Fibroblast of upper back skin (primary cell): ENCODE measurements around the gene ACSS2.
"Not testable (repeated sequence)": the region's sequence is repeated elsewhere in the genome, so short reads cannot be mapped to it uniquely, and the experiment has no call there.

ENCODE experiments used
- DNase-seq: peaks from one replicate; pipeline ENCODE4 v3.0.0-alpha.2; 2013

The ACSS2 gene

DNA sequence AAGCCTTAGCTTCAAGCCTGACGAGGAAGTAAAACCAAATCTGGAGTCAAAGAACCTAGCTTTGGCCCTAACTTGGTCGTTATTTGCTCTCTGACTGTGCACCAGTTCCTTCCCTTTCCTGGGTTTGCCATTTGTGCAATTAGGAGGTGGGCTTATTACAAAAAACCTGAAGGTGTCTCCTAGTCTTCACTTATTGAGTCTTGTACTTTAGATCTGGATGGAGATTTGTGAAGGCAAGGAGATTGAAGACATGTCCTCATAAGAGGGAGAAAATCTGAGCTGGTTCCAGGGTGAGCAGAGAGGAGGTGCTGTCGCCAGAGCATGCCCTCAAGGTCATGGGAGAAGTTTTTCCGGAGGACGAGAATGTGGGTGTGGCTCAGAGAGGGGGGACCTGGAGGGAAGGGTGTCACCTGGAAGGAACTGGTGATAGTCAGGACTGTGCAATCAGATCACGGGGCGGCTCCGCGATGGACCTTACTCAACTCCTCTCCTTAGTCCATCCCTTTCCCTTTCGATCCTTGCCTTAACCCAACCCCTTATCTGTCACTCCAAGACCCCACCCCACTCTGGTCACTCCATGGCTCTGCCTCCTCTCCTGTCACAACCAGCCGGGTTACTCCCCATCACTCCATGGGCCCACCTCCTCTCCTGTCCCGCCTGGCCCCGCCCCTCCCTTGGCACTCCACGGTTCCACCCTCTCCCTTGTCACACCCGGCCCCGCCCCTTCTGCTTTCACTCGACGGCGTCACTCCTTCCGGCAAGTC, 588 bp upstream of the ACSS2 start:
- DNase-seq: peak; percentile 98

DNA sequence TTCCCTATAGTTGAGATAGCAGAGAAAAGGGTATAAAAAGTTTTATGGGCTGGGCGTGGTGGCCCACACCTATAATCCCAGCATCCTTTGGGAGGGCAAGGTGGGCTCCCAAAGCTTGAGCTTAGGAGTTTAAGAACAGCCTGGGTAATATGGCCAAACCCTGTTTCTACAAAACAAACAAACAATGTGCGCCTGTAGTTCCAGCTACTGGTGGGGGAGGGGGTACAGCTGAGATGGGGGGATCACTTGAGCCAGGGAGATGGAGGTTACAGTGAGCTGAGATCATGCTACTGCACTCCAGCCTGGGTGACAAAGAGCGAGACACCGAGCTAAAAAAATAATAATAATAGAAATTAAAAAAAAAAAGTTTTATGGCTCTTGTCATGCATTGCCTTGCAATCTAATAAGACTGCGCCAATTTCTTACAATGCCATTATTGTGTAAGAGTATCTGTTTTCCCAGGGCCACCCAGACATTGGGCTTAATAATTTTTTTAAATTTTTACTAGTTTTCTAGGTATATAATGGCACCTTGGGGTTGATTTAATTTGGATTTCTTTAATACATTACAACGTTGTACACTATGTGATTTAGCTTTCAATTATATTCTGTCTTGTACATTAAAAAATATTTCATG, 3.9 kb downstream of the ACSS2 start:
- DNase-seq: no peak

DNA sequence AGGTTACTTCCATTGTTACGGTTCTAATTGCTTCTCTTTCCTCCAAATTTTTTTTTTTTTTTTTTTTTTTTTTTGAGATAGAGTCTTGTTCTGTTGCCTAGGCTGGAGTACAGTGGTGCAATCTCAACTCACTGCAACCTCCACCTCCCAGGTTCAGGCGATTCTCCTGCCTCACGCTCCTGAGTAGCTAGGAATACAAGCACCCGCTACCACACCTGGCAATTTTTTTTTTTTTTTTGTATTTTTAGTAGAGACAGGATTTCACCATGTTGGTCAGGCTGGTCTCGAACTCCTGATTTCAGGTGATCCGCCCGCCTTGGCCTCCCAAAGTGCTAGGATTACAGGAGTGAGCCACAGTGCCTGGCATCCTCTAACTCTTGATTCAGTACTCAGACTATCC, 4.6 kb downstream of the ACSS2 start:
- DNase-seq: not testable (repeated sequence)

DNA sequence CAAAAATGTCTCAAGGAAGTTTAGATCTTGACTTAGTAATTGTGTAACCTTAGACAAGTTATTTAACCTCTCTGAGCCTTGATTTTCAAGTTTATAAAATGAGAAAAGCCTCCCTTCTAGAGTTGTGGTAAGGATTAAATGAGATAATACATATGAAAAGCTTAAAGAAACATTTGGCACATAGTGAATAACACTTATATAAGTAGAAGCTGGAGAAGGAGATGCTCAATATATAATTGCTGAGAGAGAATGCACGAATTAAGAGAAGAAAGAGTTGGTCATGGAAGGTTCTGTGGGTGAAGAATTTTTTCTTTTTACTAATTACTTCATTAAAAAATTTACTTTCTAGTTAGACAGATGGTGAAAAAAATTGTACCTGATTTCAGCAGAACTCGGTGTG, 5.3 kb downstream of the ACSS2 start:
- no peak for DNase-seq

DNA sequence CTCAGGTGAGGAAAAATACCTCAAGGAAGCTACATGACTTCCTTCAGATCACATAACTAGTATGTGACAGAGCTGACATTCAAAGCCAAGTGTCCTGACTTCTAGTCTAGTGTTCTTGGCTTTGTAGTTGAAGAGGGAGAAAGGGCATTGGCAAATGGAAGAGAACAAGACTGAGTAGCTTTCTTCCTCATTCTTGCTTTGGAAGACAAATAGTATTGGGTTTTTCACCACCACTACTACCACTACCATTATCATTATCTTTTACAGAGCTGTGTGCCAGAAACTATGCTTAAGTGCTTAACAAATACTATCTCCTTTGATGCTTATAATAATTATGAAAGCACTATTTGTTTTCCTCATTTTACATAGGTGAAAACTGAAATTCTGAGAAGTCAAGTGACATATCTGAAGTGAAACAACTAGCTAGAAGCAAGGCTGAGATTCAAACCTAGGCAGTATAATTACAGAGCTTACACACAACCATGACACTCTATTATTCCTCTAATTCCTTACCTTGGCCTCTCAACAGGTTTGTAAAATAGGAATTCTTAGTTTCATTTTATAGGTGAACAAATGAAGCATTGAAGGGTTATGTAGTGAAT, 6.8 kb downstream of the ACSS2 start:
- no peak for DNase-seq

DNA sequence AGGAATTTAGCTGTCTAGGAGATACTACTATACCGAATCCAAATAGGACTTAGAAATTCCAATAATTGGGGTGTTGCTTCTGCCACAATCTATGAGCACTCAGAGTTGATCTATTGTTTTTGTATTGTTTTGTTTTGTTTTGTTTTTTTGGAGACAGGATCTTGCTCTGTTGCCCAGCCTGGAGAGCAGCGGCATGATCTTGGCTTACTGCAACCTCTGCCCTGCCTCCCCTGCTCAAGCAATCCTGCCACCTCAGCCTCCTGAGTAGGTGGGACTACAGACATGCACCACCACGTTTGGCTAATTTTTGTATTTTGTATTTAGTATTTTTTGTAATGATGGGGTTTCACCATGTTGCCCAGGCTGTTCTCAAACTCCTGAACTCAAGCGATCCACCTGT, 7.4 kb downstream of the ACSS2 start:
- no peak for DNase-seq

DNA sequence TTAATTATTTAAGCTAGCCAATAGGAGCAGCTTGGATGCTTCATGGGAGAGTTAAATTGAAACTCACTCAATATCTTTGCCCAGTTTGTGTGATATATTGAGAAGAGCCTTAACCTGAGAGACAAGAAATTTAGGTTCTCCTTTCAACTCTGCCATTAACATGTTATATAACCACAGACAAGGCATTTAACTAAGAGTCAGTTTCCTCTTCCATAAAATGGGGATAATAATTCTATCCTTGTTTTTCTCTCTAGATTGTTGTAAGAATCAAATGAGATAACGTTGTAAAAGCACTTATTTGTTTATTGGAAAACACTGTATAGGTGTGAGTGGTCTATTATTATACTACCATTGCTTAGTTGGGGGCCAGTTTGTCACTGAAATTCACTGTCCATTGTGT, 7.8 kb downstream of the ACSS2 start:
- DNase-seq: no peak

DNA sequence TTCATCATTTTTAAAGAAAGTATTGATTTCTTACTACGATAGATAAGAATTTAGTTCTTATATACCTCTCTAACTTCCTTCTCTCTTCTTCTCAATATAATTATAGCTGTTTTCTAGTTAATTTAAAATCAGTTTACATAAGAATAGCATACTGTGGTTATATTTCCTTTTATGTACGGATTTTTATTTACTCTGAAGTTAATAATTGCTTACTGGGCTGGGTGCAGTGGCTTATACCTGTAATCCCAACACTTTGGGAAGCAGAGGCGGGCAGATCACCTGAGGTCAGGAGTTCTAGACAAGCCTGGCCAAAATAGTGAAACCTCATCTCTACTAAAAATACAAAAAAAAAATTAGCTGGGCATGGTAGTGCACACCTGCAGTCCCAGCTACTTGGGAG, 9.7 kb downstream of the ACSS2 start:
- no peak for DNase-seq

DNA sequence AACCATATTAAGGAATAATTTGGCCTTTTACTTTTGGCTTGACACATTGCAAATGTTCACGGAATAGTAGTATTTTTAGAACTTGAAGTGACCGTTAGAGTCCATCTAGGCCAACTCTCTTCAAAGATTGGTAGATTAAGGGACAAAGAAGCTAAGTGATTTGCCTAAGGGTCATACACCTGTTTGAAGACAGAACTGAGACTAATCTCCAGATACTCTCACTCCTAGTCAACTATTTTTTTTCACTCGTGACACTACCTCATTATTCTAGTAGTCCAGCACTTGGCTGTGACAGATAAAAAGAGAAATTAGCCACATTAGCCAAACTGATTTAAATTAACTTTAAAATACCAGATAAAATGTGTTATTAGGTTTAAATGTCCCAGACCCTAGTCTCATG, 10.6 kb downstream of the ACSS2 start:
- no peak for DNase-seq

DNA sequence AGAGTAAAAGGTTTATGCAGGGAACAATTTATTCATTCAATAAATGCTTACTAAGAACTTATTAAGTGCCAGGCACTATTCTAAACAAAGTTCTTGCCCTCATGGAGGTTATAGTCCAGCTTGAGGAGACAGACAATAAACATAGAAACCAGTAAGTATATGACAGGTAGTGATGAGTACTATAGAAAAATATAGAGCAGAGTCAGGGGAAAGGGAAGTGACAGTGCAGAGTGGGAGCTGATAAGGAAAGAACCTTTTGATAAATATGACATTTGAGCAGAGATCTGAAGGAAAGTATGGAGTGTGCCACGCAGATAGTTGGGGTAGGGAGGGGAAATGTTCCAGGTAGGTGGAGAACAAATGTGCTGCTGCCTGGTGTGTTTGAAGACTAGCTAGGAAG, 12.1 kb downstream of the ACSS2 start:
- DNase-seq: no peak

DNA sequence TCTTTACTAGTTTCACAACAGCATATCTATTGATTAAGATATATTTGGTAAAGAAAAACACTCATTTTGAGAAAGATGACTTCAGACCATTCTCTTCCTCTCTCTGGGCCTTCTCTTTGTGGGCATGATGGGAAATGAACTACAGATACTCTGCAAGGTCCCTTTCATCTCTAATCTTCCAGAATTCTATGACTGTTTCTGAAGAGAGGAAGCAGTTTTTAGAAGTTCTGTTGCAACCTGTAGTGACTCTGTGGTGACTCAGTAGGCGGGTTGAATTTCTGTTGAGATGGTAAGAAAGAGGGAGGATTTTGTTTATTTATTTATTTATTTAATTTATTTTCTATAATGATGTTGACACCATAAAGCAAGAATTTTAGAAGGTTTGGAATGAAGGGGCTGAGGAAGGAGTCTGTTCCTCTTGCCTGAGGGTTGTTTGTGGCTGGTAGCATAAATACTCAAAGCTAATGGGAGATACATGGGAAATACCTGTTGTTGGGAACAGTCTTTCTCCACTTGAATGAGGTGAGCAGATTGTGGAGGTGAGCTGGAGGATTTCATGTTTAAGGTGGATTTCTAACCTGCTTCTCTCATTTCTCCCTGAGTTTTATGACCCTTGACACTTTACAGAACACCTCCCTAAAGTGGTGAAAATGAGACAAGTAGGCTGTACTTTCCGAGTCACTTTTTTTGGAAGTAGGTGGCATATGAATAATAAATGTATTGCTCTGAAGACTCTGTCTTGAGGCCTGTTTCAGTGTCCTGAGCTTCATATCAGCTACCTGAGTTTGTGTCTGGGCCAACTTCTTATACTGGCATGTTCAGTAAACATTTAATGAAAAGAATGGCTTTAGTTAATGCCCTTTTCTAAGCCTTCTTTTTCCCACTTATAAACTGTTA, 15.0 kb downstream of the ACSS2 start:
- DNase-seq: peak; percentile 46

DNA sequence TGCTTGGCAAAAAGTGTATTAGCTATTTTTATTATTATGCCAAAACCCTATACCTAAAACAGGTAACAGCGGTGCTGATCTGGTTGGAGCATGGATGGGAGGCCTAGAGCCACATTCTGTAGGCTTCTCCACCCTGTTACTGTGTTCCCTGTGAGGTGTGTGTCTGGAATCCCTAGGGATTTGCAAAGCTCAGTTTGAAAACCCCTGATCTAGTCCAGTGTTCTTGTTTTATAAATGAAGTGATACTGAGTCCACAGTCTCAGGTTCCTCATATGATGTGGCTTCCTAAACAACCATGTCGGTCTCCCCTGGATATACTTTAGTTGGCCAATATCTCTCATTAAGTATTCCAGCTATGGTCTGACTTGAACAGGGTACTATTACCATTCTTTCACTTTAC, 16.3 kb downstream of the ACSS2 start:
- no peak for DNase-seq

DNA sequence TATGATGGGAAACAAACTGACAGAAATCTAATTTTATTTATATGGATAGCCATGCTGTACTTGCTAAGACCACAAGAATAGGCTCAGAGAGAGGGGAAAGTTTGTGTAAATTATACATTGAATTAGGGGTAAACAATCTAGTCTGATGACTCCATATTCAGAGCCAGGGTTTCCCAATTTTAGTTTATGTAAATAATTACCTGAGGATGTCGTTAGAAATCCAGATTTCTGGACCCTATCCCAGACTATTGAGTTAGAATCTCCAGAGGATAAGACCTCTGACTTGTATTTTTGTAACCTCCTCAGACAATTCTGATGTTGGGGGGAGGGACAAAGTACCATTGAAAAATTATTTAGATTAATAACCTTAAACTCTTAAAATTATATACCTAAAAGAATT, 18.3 kb downstream of the ACSS2 start:
- no peak for DNase-seq

DNA sequence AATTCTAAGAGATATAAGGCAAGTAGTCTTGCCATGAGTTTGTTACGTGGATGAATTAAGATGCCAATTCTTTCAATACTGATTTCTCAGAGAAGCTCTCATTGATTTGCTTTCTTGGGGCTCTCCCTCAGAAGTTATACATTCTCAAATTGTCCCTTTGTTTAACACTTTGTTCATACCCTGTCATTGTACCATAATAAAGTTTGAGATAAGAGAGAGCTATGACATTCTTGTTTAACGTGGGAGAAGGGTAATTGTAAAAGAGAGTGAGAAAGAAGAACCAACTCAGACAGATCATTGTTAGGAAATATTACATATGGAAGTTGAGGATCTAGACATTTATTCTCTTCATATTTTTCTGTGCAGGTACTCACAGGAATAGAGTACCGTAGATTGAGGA, 19.1 kb downstream of the ACSS2 start:
- DNase-seq: no peak

DNA sequence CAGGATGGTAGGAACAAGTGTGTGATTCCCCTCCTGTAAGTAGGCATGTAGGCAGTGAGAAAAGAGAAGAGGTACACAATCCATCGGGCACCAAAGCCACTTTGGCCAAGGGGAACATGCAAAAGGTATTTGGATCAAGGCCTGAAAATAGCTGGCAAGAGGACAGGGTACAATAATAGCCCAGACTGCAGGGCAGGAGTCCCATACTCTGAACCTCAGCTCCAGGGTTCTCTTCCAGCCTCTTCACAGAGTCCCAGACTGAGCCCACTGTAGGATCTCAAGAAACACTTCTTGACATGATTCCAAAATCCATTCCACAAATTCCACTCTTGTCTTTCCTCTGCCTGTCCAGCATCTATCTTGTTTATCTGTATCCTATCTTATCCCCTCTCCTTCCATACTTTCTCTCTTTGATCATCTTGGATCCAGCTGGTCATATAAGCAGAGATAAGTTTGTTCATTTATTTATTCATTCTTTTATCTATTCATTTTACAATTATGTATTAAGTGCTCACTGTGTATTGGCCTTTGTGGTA, 19.7 kb downstream of the ACSS2 start:
- peak; percentile 31 for DNase-seq

DNA sequence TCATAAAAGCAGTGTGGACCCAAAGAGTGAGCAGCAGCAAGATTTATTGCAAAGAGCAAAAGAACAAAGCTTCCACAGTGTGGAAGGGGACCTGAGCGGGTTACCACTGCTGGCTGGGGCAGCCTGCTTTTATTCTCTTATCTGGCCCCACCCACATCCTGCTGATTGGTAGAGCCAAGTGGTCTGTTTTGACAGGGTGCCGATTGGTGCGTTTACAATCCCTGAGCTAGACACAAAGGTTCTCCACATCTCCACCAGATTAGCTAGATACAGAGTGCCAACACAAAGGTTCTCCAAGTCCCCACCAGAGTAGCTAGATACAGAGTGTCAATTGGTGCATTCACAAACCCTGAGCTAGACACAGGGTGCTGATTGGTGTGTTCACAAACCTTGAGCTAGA, 21.7 kb downstream of the ACSS2 start:
- DNase-seq: not testable (repeated sequence)

DNA sequence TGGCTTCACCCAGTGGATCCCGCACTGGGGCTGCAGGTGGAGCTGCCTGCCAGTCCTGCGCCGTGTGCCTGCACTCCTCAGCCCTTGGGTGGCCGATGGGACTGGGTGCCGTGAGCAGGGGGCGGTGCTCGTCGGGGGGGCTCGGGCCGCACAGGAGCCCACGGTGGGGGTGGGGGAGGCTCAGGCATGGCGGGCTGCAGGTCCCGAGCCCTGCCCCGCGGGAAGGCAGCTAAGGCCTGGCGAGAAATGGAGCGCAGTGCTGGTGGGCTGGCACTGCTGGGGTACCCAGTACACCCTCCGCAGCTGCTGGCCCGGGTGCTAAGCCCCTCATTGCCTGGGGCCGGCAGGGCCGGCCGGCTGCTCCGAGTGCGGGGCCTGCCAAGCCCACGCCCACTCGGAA, 22.3 kb downstream of the ACSS2 start:
- DNase-seq: not testable (repeated sequence)

DNA sequence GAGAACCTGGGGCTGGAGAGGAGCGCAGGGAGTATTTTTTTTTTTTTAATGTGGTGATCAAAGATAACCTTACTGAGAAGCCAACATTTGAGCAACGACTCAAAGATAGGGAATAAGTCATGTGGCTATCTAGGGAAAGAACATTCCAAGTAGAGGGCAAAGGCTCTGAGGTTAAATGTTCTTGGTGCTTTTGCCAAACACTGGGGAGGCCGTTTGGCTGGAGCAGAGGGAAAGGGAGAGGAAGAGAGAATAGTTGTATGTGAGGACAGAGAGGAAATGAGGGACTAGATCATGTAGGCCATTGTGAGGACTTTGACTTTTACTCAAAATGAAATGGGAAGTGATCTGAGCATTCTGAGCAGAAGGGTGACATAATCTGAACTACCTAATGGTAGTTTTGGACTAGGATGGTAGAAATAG, 27.8 kb downstream of the ACSS2 start:
- DNase-seq: no peak

DNA sequence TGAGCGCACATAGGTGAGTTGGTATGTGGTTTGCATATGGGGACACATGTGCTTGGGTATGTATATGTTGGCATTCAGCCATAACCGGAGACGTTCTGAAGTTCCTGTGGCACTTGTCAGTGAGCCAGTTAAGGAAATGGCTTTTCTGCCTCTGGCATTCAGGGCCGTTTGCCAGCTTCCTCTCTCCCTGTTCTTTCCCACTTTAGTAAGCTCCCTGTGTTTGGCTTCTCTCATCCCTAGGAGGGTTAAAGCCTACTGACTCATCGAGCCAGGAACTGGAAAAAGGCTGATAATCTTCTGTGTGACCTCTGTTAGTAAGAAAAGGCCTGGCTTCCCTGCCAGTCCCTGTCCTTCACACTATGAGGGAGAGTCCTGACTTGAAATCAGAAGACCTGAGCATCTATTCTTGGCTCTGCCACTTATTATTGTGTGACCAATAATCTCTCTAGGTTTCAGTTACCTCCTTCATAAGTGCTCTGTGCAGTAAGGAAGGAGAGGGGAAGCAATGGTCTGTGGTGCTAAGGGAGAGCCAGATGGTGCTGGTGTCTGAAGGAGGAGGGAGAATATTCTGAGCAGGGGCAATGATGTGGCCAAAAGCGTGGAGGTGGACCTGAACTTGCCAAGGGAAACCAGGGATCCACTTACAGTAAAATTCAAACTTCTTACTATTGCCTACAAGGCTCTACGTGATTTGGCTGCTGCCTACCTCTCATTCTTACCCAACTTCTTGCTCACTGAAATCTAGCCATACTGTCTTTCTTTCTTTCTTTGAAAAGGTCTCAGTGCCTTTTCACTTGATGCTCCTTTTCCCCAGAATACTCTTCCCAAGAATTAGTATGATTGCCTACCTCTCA, 31.4 kb downstream of the ACSS2 start:
- DNase-seq: peak; percentile 90

DNA sequence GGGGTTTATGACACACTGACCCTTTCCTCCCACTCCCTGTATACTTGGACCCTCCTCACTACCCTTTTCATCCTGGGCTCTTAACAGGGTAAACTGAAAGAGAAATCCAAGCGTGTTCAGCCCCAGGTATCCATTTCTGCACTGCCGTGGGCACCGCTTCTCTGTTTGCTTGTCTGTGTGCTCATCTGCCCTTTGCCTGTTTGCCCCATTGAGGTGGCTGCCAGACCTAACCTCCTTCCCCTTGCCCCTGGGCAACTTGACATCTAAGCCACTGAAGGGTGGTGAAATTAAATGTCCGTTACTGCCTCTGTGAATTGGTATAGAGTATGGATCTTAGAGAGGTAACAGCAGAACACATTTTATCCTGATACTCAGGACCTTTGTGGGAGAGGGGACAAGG, 38.7 kb downstream of the ACSS2 start:
- DNase-seq: no peak

DNA sequence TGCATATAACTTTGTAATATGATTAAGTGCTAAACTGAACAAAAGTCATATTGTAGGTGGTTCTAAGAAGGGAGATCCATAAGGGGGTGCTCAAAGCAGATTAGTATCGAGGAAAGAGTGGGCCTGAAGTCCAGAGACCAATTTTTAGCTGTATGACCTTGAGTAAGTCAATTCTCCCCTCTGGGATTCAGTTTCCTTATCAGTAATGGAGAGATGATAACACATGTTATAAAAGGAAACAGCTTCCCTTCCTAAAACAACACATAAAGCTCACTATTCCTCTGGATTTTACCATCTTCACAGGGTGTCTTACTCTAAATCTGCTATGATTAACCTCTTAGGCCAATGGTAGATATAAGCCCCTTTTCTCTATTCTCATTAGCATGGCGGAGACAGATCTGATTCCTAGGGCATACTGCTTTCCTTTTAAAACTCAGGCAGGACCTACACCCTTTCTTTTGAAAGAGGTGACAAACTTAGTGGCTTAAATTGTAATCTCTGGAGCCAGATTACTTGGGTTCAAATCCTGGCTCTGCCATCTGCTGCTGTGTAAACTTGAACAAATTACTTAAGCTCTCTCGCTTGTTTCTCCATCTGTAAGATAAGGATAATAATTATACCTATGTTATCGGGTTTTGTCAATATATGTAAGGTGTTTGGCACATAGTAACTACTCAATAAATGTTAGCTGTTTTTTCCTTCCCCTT, 39.5 kb downstream of the ACSS2 start:
- DNase-seq: no peak
